ENCODE results near the gene CCDC28B.

CCDC28B gene

DNA sequence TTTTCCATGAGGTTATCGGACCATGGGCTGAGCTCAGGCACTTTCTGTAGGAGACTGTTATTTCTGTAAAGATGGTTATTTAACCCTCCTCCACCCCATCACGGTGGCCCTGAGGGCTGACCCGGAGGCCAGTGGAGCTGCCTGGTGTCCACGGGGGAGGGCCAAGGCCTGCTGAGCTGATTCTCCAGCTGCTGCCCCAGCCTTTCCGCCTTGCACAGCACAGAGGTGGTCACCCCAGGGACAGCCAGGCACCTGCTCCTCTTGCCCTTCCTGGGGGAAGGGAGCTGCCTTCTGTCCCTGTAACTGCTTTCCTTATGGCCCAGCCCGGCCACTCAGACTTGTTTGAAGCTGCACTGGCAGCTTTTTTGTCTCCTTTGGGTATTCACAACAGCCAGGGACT lies 2.6 kb upstream of the CCDC28B start:
- TF ChIP-seq, protein P1, sequence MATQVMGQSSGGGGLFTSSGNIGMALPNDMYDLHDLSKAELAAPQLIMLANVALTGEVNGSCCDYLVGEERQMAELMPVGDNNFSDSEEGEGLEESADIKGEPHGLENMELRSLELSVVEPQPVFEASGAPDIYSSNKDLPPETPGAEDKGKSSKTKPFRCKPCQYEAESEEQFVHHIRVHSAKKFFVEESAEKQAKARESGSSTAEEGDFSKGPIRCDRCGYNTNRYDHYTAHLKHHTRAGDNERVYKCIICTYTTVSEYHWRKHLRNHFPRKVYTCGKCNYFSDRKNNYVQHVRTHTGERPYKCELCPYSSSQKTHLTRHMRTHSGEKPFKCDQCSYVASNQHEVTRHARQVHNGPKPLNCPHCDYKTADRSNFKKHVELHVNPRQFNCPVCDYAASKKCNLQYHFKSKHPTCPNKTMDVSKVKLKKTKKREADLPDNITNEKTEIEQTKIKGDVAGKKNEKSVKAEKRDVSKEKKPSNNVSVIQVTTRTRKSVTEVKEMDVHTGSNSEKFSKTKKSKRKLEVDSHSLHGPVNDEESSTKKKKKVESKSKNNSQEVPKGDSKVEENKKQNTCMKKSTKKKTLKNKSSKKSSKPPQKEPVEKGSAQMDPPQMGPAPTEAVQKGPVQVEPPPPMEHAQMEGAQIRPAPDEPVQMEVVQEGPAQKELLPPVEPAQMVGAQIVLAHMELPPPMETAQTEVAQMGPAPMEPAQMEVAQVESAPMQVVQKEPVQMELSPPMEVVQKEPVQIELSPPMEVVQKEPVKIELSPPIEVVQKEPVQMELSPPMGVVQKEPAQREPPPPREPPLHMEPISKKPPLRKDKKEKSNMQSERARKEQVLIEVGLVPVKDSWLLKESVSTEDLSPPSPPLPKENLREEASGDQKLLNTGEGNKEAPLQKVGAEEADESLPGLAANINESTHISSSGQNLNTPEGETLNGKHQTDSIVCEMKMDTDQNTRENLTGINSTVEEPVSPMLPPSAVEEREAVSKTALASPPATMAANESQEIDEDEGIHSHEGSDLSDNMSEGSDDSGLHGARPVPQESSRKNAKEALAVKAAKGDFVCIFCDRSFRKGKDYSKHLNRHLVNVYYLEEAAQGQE (IDR thresholded peaks at IDR 0.05; ENCODE audit: insufficient read depth in 1 of 2, low read depth in 2 of 2, low read length in 2 of 2) = no peak
- TF ChIP-seq POLR2AphosphoS5 (IDR thresholded peaks at IDR 0.05; ENCODE audit: low read depth, low read length) = no peak
- no peak for TF ChIP-seq FOXP2 (optimal IDR thresholded peaks at IDR 0.05; ENCODE audit: borderline replicate concordance, extremely low read depth, extremely low read length, insufficient read depth)
- no peak for TF ChIP-seq TAF1 (IDR thresholded peaks at IDR 0.05; ENCODE audit: borderline replicate concordance, insufficient read depth, low read length)
- TF ChIP-seq SIN3A (IDR thresholded peaks at IDR 0.05; ENCODE audit: borderline replicate concordance, insufficient read depth, low read length) = no peak

DNA sequence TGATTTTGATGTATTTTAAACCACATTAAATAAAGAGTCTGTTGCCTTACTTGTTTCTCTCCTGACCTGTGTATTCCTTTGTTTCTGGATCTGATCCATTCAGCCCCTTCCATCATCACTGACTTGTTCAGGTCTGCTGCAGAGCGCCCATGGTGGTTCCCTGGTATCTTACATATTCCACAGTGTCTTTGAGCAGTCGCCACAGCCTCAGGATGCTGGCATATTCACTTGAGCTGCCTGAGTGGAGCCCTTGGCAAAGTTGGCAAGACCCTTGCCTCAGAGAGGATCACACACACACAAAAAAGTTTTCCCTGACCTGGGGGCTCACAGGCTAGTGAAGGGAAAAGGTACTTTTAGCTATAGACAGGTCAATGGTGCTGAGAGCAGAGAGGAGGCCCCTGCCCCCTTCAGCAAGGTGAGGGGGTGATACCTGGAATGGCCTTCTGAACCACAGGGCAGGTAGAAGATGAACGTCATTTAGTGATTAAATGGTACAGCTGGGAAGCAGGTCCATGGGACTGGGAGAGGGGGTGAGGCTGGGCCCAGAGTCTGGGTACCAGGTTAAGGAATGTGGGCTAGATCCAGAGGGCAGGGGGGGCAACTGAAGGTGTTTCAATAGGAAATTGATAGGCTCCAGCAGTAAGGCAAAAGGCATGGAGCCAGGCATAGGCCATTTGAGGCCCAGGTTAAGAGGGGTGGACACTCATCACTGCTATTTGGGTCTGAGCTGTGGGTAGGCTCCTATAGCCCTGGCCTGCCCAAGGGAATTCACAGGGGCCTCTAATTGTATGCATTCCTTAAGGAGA lies 2.0 kb upstream of the CCDC28B start:
- TF ChIP-seq SIN3A (IDR thresholded peaks at IDR 0.05; ENCODE audit: borderline replicate concordance, insufficient read depth, low read length) = no peak
- no peak for TF ChIP-seq TAF1 (IDR thresholded peaks at IDR 0.05; ENCODE audit: borderline replicate concordance, insufficient read depth, low read length)
- TF ChIP-seq FOXP2 (optimal IDR thresholded peaks at IDR 0.05; ENCODE audit: borderline replicate concordance, extremely low read depth, extremely low read length, insufficient read depth) = no peak
- TF ChIP-seq, protein P1 (IDR thresholded peaks at IDR 0.05; ENCODE audit: insufficient read depth in 1 of 2, low read depth in 2 of 2, low read length in 2 of 2) = no peak
- TF ChIP-seq POLR2AphosphoS5 (IDR thresholded peaks at IDR 0.05; ENCODE audit: low read depth, low read length) = no peak; the same call in none of the 2 replicates

DNA sequence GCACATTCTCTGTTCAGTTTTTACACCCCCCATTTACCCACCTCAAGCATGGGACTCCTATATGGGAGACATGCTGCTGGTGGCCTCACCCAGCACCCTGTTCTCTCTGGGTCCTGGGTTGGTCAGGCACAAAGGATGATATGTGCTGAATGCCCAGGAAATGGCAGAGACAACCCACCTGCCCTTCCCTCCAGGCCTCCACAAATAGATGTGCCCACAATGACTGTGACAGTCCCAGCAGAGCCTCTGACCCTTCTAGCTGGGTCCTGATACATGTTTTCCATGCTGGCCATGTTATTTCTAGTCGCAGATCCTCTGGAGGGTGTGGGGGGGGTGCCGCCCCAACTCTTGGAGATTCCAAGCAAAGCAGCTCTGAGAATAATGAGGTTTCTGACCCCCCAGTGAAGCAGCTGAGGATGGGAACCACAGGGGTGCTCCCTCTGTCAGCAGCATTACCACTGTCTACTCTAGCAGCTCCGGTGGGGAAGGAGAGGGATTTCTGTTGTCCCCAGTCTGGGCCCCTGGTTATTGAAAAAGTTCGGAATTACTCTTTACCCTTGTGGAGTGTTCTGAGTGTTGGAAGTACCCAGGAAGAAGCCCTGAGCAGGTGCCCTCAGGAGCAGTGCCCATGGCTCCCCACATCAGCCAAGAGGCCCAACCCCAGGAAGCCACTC lies 1.2 kb upstream of the CCDC28B start:
- no peak for TF ChIP-seq FOXP2 (optimal IDR thresholded peaks at IDR 0.05; ENCODE audit: borderline replicate concordance, extremely low read depth, extremely low read length, insufficient read depth)
- no peak for TF ChIP-seq SIN3A (IDR thresholded peaks at IDR 0.05; ENCODE audit: borderline replicate concordance, insufficient read depth, low read length)
- TF ChIP-seq TAF1 (IDR thresholded peaks at IDR 0.05; ENCODE audit: borderline replicate concordance, insufficient read depth, low read length) = no peak
- TF ChIP-seq, protein P1 (IDR thresholded peaks at IDR 0.05; ENCODE audit: insufficient read depth in 1 of 2, low read depth in 2 of 2, low read length in 2 of 2) = no peak

DNA sequence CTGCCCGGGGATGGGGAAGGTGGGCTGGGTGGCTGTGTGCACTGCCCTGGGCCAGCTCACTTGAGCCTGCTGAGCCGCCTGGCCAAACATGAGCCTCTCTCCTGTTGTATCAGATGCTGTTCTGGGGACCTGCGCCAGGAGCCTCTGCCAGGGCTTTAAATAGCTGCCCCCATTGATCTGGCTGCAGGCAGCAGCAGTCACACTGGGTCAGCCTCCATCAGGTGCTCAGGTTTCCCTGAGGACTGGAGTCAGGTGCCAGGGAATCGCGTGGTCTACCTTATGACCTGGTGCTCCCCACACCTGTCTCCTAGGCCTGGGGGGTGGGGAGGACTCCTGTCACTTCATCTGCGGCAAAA lies 700 bp upstream of the CCDC28B start:
- no peak for TF ChIP-seq FOXP2 (optimal IDR thresholded peaks at IDR 0.05; ENCODE audit: borderline replicate concordance, extremely low read depth, extremely low read length, insufficient read depth)
- TF ChIP-seq SIN3A (IDR thresholded peaks at IDR 0.05; ENCODE audit: borderline replicate concordance, insufficient read depth, low read length) = no peak
- TF ChIP-seq POLR2AphosphoS5 (IDR thresholded peaks at IDR 0.05; ENCODE audit: low read depth, low read length) = no peak
- TF ChIP-seq TAF1 (IDR thresholded peaks at IDR 0.05; ENCODE audit: borderline replicate concordance, insufficient read depth, low read length) = no peak
- TF ChIP-seq, protein P1 (IDR thresholded peaks at IDR 0.05; ENCODE audit: insufficient read depth in 1 of 2, low read depth in 2 of 2, low read length in 2 of 2) = no peak

Data from PFSK-1 (cell line).